Activated T-helper 1 cell treated with anti-CD3 and anti-CD28 coated beads, Interleukin-12 subunit alpha, Interleukin-12 subunit beta, Interleukin-2, Interleukin-4 antibody, amounts not matched to agents 30 ng/mL and 10 ng/mL and 1 ng/mL, durations not matched to agents 14 hours and 24 hours and 36 hours (primary cell): ENCODE data around the gene LGR6. TPM values are rescaled to one million over a fixed set of nuclear protein-coding genes. Genes with fewer than 3 reads are reported as not detected.
"Not testable (repeated sequence)": the region's sequence is repeated elsewhere in the genome, so short reads cannot be mapped to it uniquely, and the experiment has no call there.

Experiments used
- DNase-seq: peaks from one replicate; pipeline ENCODE4 v3.0.0; 2021; ENCODE audit warnings: low spot score
- H3K27ac Mint-ChIP-seq: one replicate; pipeline ENCODE4 v1.8.0; 2021; ENCODE audit warnings: mild to moderate bottlenecking, mixed read lengths
- H3K27me3 Mint-ChIP-seq: one replicate; pipeline ENCODE4 v1.8.0; 2022; ENCODE audit warnings: mild to moderate bottlenecking, moderate library complexity, mixed read lengths; ENCODE audit not compliant: insufficient read depth
- H3K36me3 Mint-ChIP-seq: one replicate; pipeline ENCODE4 v1.8.0; 2021; ENCODE audit warnings: low read depth, mixed read lengths
- H3K4me1 Mint-ChIP-seq: one replicate; pipeline ENCODE4 v1.8.0; 2021; ENCODE audit warnings: low read depth, mixed read lengths
- H3K4me3 Mint-ChIP-seq: one replicate; pipeline ENCODE4 v1.8.0; 2021; ENCODE audit warnings: mild to moderate bottlenecking, moderate library complexity, mixed read lengths
- H3K9me3 Mint-ChIP-seq: one replicate; pipeline ENCODE4 v1.8.0; 2021; ENCODE audit warnings: mixed read lengths
- intact Hi-C: fragments of 100-400 bp; cut with micrococcal nuclease; formaldehyde crosslinking; loops from one replicate; pipeline ENCODE4 v1.15.1; 2024
- total RNA-seq: library from RNA; stranded (reverse); gene quantifications from 2 replicates; pipeline ENCODE4 v1.2.3, GENCODE V29; 2022

The LGR6 gene
- total RNA-seq, 1 donor from 2014 or later = not detected

GRCh38 chr1:202252271-202252670 is 58.7 kb downstream of the LGR6 start:
- intact Hi-C loops = no loop called here
- Mint-ChIP-seq H3K4me1 (no peaks in the 10 kb centered on the region), H3K27ac (no peak overlapping the region), H3K36me3 (no peaks in the 10 kb centered on the region), H3K9me3 (no peaks in the 10 kb centered on the region), H3K4me3 (no peak overlapping the region), H3K27me3 (peaks cover 32% of the 10 kb centered on the region)
- DNase-seq = no peak

DNA sequence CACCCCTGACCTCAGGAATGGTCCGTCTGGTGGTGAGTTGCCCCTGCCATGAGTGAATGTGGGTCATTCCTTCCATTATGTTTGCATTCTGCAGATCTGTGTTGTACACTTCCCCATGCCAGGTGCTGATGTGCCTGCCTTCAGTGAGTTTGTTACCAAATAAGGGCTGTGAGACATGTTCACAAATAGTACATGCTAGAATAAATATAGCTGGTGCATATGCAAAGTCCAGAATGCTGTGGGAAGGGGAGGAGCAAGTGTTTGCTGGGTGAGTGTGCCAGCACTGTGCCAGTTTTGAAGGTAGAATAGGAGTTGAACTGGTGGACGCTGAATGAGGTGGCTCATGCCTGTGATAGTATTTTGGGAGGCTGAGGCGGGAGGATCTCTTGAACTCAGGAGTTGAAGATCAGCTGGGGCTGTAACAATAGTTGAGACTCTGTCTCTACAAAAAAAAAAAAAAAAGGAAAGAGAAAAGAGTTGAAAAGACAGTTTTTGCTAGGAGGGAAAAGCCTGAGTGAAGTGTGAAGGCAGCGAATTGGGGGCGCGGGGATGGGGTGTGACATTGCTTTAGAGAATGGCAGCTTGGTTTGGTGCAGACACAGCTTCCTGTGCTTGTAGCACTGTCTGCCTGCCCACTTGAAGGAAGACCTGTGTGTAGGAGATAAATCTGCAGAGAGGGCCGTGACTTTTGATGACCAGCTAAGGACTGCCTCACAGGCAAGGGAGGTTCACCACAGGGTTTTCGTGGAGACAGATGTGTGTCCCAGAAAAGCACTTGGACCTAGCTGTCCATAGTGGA is 61.1 kb downstream of the LGR6 start:
- Mint-ChIP-seq H3K4me3 (no peak overlapping the region), H3K27me3 (peaks cover 33% of the 10 kb centered on the region), H3K36me3 (no peaks in the 10 kb centered on the region), H3K4me1 (no peaks in the 10 kb centered on the region), H3K9me3 (no peaks in the 10 kb centered on the region), H3K27ac (no peak overlapping the region)
- DNase-seq = no peak
- intact Hi-C loops = no loop called here

GRCh38 chr1:202255343-202255742 is 61.7 kb downstream of the LGR6 start:
- no peak overlapping the region for H3K27ac Mint-ChIP-seq
- H3K4me3 Mint-ChIP-seq = no peak overlapping the region
- no peaks in the 10 kb centered on the region for H3K4me1 Mint-ChIP-seq
- H3K36me3 Mint-ChIP-seq = no peaks in the 10 kb centered on the region
- H3K9me3 Mint-ChIP-seq = no peaks in the 10 kb centered on the region
- no peak for DNase-seq
- intact Hi-C loops = no loop called here
- H3K27me3 Mint-ChIP-seq = peaks cover 32% of the 10 kb centered on the region

- no peak overlapping the region for H3K27ac Mint-ChIP-seq
- H3K36me3 Mint-ChIP-seq = no peaks in the 10 kb centered on the region
- H3K4me3 Mint-ChIP-seq = no peak overlapping the region
- intact Hi-C loops = no loop called here
- no peaks in the 10 kb centered on the region for H3K4me1 Mint-ChIP-seq
- no peak for DNase-seq
- H3K9me3 Mint-ChIP-seq = no peaks in the 10 kb centered on the region
- peaks cover 52% of the 10 kb centered on the region for H3K27me3 Mint-ChIP-seq
Measured at GRCh38 chr1:202259705-202260104, 66.1 kb downstream of the LGR6 start.

- H3K36me3 Mint-ChIP-seq, H3K4me1 Mint-ChIP-seq, H3K9me3 Mint-ChIP-seq, intact Hi-C loops, H3K4me3 Mint-ChIP-seq, DNase-seq, H3K27ac Mint-ChIP-seq: not testable (repeated sequence)
- peaks cover 53% of the 10 kb centered on the region for H3K27me3 Mint-ChIP-seq
Measured at GRCh38 chr1:202261209-202261958, 67.8 kb downstream of the LGR6 start.

DNA sequence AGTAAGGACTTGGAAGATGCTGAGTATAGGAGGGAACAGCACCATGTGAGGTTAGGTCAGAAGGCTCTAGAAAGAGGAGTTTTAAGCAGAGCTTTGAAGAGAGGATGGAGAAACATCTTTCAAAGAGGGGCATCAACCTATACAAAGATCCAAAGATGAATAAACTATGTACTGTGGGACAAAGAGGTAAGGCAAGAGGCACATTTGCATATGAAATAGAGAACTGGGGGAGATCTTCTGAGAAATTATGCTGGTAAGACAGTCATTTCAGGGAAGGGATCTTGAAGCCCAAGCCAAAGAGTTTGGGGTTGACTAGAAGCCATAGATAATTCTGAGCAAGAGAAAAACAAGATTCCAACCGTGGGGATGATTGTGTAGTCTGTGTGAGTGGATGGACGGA is 70.0 kb downstream of the LGR6 start:
- DNase-seq = no peak
- no peaks in the 10 kb centered on the region for H3K4me1 Mint-ChIP-seq
- H3K27ac Mint-ChIP-seq = no peak overlapping the region
- H3K4me3 Mint-ChIP-seq = no peak overlapping the region
- H3K9me3 Mint-ChIP-seq = no peaks in the 10 kb centered on the region
- intact Hi-C loops = no loop called here
- H3K36me3 Mint-ChIP-seq = no peaks in the 10 kb centered on the region
- peaks cover 49% of the 10 kb centered on the region for H3K27me3 Mint-ChIP-seq

- H3K4me1 Mint-ChIP-seq = no peaks in the 10 kb centered on the region
- H3K36me3 Mint-ChIP-seq = no peaks in the 10 kb centered on the region
- H3K4me3 Mint-ChIP-seq = no peak overlapping the region
- no peaks in the 10 kb centered on the region for H3K9me3 Mint-ChIP-seq
- intact Hi-C loops = no loop called here
- H3K27me3 Mint-ChIP-seq = peaks cover 46% of the 10 kb centered on the region
- no peak for DNase-seq
- no peak overlapping the region for H3K27ac Mint-ChIP-seq
Measured at GRCh38 chr1:202264300-202264699, 70.7 kb downstream of the LGR6 start.

DNA sequence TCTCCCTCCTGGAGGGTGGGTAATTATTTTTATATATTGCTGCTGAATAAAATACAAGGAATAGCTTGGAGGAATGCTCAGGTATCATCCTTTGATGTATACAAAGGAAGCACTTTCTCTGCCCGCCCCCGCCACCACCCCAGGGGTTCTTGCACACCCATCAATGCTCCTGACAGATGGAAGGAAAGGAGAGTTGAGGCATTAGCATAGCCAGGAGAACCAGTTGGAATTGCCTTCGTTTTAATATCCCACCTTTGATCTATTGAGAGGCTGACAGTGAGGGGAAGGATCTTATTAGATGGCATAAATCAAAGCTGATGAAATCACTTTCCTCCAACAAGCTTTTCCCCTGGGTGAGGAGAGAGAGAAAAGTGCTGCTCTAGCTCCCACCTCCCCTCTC is 71.1 kb downstream of the LGR6 start:
- Mint-ChIP-seq H3K9me3 (no peaks in the 10 kb centered on the region), H3K27me3 (peaks cover 42% of the 10 kb centered on the region), H3K27ac (no peak overlapping the region), H3K36me3 (no peaks in the 10 kb centered on the region), H3K4me3 (no peak overlapping the region), H3K4me1 (no peaks in the 10 kb centered on the region)
- intact Hi-C loops = no loop called here
- DNase-seq = no peak

GRCh38 chr1:202266061-202266765 is 72.6 kb downstream of the LGR6 start:
- Mint-ChIP-seq H3K4me1 (no peaks in the 10 kb centered on the region), H3K36me3 (no peaks in the 10 kb centered on the region), H3K4me3 (no peak overlapping the region), H3K27me3 (peaks cover 35% of the 10 kb centered on the region), H3K9me3 (no peaks in the 10 kb centered on the region), H3K27ac (no peak overlapping the region)
- intact Hi-C loops = no loop called here
- DNase-seq = no peak

DNA sequence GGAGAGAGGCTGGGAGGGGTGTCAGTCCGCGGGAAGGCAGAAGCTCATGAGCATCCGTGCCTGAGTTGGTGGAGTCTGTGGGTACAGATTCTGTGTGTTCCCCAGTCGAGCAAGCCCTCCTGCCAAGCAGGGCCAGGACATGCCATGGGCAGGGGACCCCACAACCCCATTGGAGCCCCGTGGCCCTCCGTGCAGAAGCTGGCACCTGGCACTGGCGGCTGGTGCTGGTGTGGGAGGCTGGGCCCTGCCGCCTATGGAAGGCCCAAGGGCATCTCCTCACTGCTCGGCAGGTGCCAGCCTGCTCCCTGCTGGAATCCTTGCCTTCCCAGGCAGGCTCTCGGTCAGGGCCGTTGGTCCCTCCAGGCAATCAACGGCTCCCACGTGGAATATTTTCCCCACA is 74.4 kb downstream of the LGR6 start:
- no peaks in the 10 kb centered on the region for H3K4me1 Mint-ChIP-seq
- H3K36me3 Mint-ChIP-seq = no peaks in the 10 kb centered on the region
- H3K27ac Mint-ChIP-seq = no peak overlapping the region
- no peak overlapping the region for H3K4me3 Mint-ChIP-seq
- peaks cover 38% of the 10 kb centered on the region for H3K27me3 Mint-ChIP-seq
- H3K9me3 Mint-ChIP-seq = no peaks in the 10 kb centered on the region
- DNase-seq = no peak
- intact Hi-C loops = no loop called here

GRCh38 chr1:202268817-202269216 is 75.2 kb downstream of the LGR6 start:
- H3K9me3 Mint-ChIP-seq = no peaks in the 10 kb centered on the region
- H3K27ac Mint-ChIP-seq = no peak overlapping the region
- H3K27me3 Mint-ChIP-seq = peaks cover 32% of the 10 kb centered on the region
- intact Hi-C loops = no loop called here
- H3K4me1 Mint-ChIP-seq = no peaks in the 10 kb centered on the region
- no peaks in the 10 kb centered on the region for H3K36me3 Mint-ChIP-seq
- DNase-seq = no peak
- H3K4me3 Mint-ChIP-seq = no peak overlapping the region

DNA sequence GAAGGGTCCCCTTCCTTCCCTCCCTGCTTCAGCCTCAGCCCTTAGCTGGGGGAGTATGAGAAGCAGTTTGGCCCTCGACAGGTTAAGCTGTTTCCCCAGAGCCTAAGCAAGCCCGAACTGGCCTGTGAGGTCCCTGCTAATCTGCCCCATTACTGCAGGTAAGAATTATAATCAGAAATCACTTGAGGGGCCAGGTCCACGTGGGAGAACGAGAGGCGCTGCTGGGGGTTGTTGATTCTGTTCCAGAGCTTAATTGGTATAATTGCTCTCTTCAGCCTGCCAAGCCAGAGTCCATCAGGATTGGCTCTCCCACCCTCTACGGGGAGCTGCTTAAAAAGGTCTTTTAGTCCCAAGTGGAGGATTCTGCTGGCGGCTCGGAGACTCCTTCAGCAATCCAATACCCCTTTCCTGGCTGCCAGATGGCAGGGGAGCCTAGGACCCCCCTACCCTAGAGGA is 77.3 kb downstream of the LGR6 start:
- no peak for DNase-seq
- H3K9me3 Mint-ChIP-seq = no peaks in the 10 kb centered on the region
- H3K27ac Mint-ChIP-seq = no peak overlapping the region
- H3K4me1 Mint-ChIP-seq = no peaks in the 10 kb centered on the region
- H3K4me3 Mint-ChIP-seq = no peak overlapping the region
- H3K36me3 Mint-ChIP-seq = no peaks in the 10 kb centered on the region
- peaks cover 19% of the 10 kb centered on the region for H3K27me3 Mint-ChIP-seq
- intact Hi-C loops = no loop called here
